ENCODE measurements around the gene ADCY4. TPM values are rescaled to one million over a fixed set of nuclear protein-coding genes. Genes with fewer than 3 reads are reported as not detected.
"Not testable (repeated sequence)": the region's sequence is repeated elsewhere in the genome, so short reads cannot be mapped to it uniquely, and the experiment has no call there.

The ADCY4 gene
- polyA plus RNA-seq, 3 donors, result 0.69 to 11.9 (median 0.70) TPM

GRCh38 chr14:24372701-24373416, 38.0 kb upstream of the ADCY4 start:
- H3K27me3 ChIP-seq (ENCODE audit: control insufficient read depth in 2 of 2, insufficient read depth in 2 of 2, low read length in 2 of 2), result peaks cover 12 to 27% of the 10 kb centered on the region in 2 donors
- H3K27me3 Mint-ChIP-seq (ENCODE audit: low read depth in 3 of 3), result peaks cover 28 to 36% (median 34%) of the 10 kb centered on the region in 3 donors
- peaks cover 5 to 9% of the 10 kb centered on the region in 2 donors for H3K4me1 ChIP-seq (ENCODE audit: control insufficient read depth in 1 of 2, insufficient read depth in 2 of 2, low read length in 2 of 2)
- H3K27ac ChIP-seq (ENCODE audit: low read depth in 1 of 2, low read length in 2 of 2), result no peak overlapping the region
- no peak overlapping the region for H3K4me3 Mint-ChIP-seq
- TF ChIP-seq, protein P1, sequence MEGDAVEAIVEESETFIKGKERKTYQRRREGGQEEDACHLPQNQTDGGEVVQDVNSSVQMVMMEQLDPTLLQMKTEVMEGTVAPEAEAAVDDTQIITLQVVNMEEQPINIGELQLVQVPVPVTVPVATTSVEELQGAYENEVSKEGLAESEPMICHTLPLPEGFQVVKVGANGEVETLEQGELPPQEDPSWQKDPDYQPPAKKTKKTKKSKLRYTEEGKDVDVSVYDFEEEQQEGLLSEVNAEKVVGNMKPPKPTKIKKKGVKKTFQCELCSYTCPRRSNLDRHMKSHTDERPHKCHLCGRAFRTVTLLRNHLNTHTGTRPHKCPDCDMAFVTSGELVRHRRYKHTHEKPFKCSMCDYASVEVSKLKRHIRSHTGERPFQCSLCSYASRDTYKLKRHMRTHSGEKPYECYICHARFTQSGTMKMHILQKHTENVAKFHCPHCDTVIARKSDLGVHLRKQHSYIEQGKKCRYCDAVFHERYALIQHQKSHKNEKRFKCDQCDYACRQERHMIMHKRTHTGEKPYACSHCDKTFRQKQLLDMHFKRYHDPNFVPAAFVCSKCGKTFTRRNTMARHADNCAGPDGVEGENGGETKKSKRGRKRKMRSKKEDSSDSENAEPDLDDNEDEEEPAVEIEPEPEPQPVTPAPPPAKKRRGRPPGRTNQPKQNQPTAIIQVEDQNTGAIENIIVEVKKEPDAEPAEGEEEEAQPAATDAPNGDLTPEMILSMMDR (IDR thresholded peaks at IDR 0.05), result no peak
- H3K27ac Mint-ChIP-seq, result no peak overlapping the region
- no peaks in the 10 kb centered on the region for H3K36me3 Mint-ChIP-seq
- H3K4me2 ChIP-seq (replicated peaks; ENCODE audit: extremely low read depth, low read length, poor library complexity, severe bottlenecking), result no peak overlapping the region
- no peaks in the 10 kb centered on the region for H3K36me3 ChIP-seq (replicated peaks in 1 of 2; ENCODE audit: control insufficient read depth in 1 of 2, insufficient read depth in 2 of 2, low read length in 2 of 2)
- H3K4me1 Mint-ChIP-seq, result peaks cover under 1% of the 10 kb centered on the region
- H2AFZ ChIP-seq (ENCODE audit: insufficient read depth, low read depth, low read length, poor library complexity, severe bottlenecking), result no peak overlapping the region
- H3K9ac ChIP-seq (ENCODE audit: insufficient read depth, low read length, poor library complexity, severe bottlenecking), result no peak overlapping the region
- no peak overlapping the region for H3K4me3 ChIP-seq (replicated peaks in 1 of 3; ENCODE audit: low read depth in 2 of 3, low read length in 3 of 3)
- peaks cover 0 to 4% of the 10 kb centered on the region in 2 donors for H3K9me3 ChIP-seq (replicated peaks in 1 of 2; ENCODE audit: control insufficient read depth in 1 of 2, insufficient read depth in 1 of 2, low read length in 2 of 2)
- intact Hi-C loops (cut with micrococcal nuclease), result loop anchor here in 1 of 2 donors (5.0 kb wide), 1 partner anchor 34 kb away; no protein-coding TSS in a partner anchor
- DNase-seq, result no peak
- H4K20me1 ChIP-seq (ENCODE audit: insufficient read depth, low read length), result no peaks in the 10 kb centered on the region
- H3K9me3 Mint-ChIP-seq, result peaks cover 0 to 7% (median 2%) of the 10 kb centered on the region in 7 donors
- no peaks in the 10 kb centered on the region for H3K79me2 ChIP-seq (ENCODE audit: insufficient read depth, low read length)
- 97% methylated on average over 8 of the region's 12 CpGs for WGBS (ENCODE audit: insufficient coverage)

- not testable (repeated sequence) for H3K4me3 Mint-ChIP-seq, H3K27ac Mint-ChIP-seq
- WGBS (ENCODE audit: insufficient coverage), result no CpG with 5 or more reads among the region's 3 CpGs
Observed at GRCh38 chr14:24371605-24372004, 36.7 kb upstream of the ADCY4 start.

More at GRCh38 chr14:24371605-24372004, 36.7 kb upstream of the ADCY4 start:
- H3K9ac ChIP-seq (ENCODE audit: insufficient read depth, low read length, poor library complexity, severe bottlenecking); DNase-seq; H2AFZ ChIP-seq (ENCODE audit: insufficient read depth, low read depth, low read length, poor library complexity, severe bottlenecking); H3K4me3 ChIP-seq (replicated peaks in 1 of 3; ENCODE audit: low read depth in 2 of 3, low read length in 3 of 3); H3K36me3 Mint-ChIP-seq; H3K4me2 ChIP-seq (replicated peaks; ENCODE audit: extremely low read depth, low read length, poor library complexity, severe bottlenecking); H3K36me3 ChIP-seq (replicated peaks in 1 of 2; ENCODE audit: control insufficient read depth in 1 of 2, insufficient read depth in 2 of 2, low read length in 2 of 2); H4K20me1 ChIP-seq (ENCODE audit: insufficient read depth, low read length); H3K79me2 ChIP-seq (ENCODE audit: insufficient read depth, low read length); H3K27ac ChIP-seq (ENCODE audit: low read depth in 1 of 2, low read length in 2 of 2): not testable (repeated sequence)
- intact Hi-C loops (cut with micrococcal nuclease), result loop anchor here in 1 of 2 donors (5.0 kb wide), 1 partner anchor 36 kb away; no protein-coding TSS in a partner anchor
- Histone ChIP-seq H3K9me3 (replicated peaks in 1 of 2; ENCODE audit: control insufficient read depth in 1 of 2, insufficient read depth in 1 of 2, low read length in 2 of 2) (peaks cover 0 to 14% of the 10 kb centered on the region in 2 donors), H3K27me3 (ENCODE audit: control insufficient read depth in 2 of 2, insufficient read depth in 2 of 2, low read length in 2 of 2) (peaks cover 23 to 39% of the 10 kb centered on the region in 2 donors), H3K4me1 (ENCODE audit: control insufficient read depth in 1 of 2, insufficient read depth in 2 of 2, low read length in 2 of 2) (peaks cover 17 to 20% of the 10 kb centered on the region in 2 donors)
- peaks cover 12% of the 10 kb centered on the region for H3K4me1 Mint-ChIP-seq
- H3K27me3 Mint-ChIP-seq (ENCODE audit: low read depth in 3 of 3), result peaks cover 38 to 44% (median 41%) of the 10 kb centered on the region in 3 donors
- H3K9me3 Mint-ChIP-seq, result peaks cover 0 to 15% (median 8%) of the 10 kb centered on the region in 7 donors

Data from CD14-positive monocyte (primary cell).